ENCODE results near the gene BOD1.
A peak's percentile ranks its signal among the peaks of the same experiment; 100 is the strongest.

Gene BOD1

DNA sequence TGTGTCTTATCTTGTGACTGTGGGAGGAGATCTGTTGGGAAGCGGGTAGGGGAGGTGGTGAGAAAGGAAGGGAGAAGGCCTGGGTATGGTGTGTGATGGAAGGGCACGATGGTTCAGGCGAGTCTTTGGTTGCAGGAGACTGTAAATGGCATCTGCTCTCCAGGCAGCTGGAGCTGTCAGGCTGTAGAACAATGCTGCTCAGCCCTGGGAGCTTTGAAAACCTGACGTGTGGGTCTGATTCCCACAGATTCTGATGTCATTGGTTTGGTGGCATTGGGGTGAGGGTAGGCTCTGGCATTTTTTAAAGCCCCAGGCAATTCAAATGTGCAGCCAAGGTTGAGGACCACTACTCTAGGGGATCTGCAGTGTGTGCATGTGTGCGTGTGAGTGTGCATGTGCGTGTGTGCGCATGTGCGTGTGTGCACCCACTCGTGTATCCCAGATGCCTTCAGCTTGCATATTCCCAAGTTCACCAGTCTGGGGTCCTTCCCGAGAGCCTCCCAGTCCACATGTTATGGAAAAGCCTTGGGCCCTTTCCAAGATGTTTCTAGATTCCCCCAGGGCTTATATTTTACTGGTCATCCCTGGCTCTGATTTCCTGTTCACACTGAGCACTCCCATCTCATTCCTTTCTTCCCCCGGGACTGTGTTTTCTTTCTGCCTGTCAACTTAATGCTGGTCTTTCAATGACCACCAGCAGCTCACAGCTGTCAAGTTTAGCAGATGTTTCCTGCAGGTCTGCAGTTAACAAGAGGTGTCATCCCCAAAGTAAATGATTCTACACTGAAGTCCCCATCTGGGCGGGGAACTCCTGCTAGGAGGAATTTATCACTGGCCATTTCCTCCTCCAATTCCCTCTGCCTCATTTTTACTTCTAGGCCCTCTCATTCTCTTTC lies 34.0 kb downstream of the BOD1 start:
- Histone ChIP-seq H3K4me1 (ENCODE audit: insufficient read depth, low read length) (no peaks in the 10 kb centered on the region), H3K9ac (ENCODE audit: low read depth, low read length) (no peak overlapping the region), H3K4me3 (ENCODE audit: low read length) (no peak overlapping the region), H3K36me3 (ENCODE audit: insufficient read depth, low read depth, low read length) (no peaks in the 10 kb centered on the region), H3K27me3 (ENCODE audit: insufficient read depth, low read length) (no peaks in the 10 kb centered on the region), H3K27ac (ENCODE audit: low read length) (no peak overlapping the region), H3K9me3 (ENCODE audit: insufficient read depth, low read depth, low read length) (peaks cover 28% of the 10 kb centered on the region)

DNA sequence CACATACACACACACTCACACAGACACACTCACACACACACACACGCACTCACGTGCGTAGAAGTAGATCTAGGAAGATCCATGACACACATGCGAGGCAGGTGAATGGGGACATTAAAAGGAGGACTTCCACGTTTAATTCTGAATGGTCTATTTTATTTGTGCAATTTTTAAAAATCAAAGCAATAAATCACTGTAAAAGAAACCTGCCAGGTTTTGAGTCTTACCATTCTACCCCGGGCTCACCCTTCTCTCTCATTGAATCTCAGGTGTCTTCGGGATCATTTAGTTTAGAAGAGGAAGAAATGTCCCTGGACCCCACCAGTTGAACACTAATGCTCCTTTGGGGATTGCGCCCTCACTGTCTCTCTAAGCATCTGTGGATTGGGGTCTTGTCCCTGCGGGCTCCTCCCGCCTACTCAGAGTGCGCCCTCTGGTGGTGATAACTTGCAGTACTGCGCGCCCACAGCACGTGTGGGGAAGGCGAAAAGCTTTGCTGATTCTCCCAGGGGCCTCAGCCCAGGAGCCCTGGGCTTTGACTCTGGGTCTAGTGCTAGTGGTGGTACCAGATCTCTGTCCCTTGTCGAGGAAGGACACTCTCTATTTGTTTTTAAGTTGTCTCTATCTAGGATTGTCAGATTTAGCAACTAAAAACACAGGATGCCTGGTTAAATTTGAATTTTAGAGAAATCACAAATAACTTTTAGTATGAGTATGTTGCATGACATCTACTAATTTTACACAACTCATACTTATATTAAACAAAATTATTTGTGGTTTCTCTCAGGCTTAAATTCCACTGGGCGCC lies 34.8 kb downstream of the BOD1 start:
- Histone ChIP-seq H3K9ac (ENCODE audit: low read depth, low read length) (no peak overlapping the region), H3K27me3 (ENCODE audit: insufficient read depth, low read length) (no peaks in the 10 kb centered on the region), H3K4me1 (ENCODE audit: insufficient read depth, low read length) (no peaks in the 10 kb centered on the region), H3K27ac (ENCODE audit: low read length) (no peak overlapping the region), H3K9me3 (ENCODE audit: insufficient read depth, low read depth, low read length) (peaks cover 22% of the 10 kb centered on the region), H3K36me3 (ENCODE audit: insufficient read depth, low read depth, low read length) (no peaks in the 10 kb centered on the region), H3K4me3 (ENCODE audit: low read length) (no peak overlapping the region)

DNA sequence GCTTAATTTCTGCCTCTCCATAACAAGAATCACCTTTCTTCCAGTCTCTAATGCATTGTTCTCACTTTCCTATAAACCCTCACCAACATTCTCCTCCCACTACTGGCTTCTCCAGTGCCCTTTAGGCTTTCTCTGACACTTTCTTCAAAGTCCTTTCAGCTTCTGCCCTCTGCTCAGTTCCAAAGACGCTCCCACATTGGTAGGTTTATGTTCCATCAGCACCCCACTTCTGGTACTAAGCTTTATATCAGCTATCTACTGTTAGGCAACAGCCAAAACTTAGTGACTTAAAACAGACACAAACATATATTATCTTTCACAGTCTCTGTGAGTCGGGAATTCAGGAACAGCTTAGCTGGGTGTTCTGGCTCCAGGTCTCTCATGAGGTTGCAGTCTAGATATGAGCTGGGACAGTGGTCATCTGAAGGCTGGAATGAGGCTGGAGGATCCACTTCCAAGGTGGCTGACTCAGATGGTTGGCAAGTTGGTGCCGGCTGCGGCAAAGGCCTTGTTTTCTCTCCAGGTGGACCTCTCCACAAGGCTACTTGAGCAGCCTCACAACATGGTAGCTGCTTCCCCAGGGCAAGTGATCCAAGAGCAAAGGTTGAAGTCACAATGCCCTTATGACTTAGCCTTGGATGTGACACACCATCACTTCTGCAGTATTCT lies 37.4 kb downstream of the BOD1 start:
- peaks cover 10% of the 10 kb centered on the region; the same call in 1 of the 2 replicates for H3K9me3 ChIP-seq (ENCODE audit: insufficient read depth, low read depth, low read length)
- no peak overlapping the region for H3K9ac ChIP-seq (ENCODE audit: low read depth, low read length)
- no peak overlapping the region for H3K4me3 ChIP-seq (ENCODE audit: low read length)
- no peaks in the 10 kb centered on the region for H3K36me3 ChIP-seq (ENCODE audit: insufficient read depth, low read depth, low read length)
- H3K27me3 ChIP-seq (ENCODE audit: insufficient read depth, low read length), result no peaks in the 10 kb centered on the region
- 0 out of 2 replicates have a peak, but pooled peaks cover 6% of the 10 kb centered on the region for H3K4me1 ChIP-seq (ENCODE audit: insufficient read depth, low read length)
- H3K27ac ChIP-seq (ENCODE audit: low read length), result no peak overlapping the region

DNA sequence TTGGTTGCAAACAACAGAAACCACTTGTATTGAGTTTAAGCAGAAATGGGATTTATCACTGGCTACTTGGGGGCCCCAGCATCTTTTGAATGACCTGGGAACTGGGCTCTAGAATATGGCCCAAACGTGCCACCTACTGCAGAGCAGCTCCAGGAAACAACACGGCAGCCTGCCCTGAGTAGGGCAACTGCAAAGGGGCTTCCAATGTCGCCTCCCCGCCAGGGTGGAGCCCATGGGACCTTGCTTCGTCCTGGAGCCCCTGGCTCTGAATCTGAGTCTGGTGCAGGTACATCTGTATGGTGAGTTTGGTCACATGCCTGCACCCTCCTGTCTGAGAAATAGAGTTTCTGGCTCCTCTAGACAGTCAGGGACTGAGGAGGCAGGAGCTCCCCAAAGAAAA lies 38.6 kb downstream of the BOD1 start:
- no peaks in the 10 kb centered on the region for H3K36me3 ChIP-seq (ENCODE audit: insufficient read depth, low read depth, low read length)
- H3K4me1 ChIP-seq (ENCODE audit: insufficient read depth, low read length), result 0 out of 2 replicates have a peak, but pooled peaks cover 6% of the 10 kb centered on the region
- no peak overlapping the region for H3K27ac ChIP-seq (ENCODE audit: low read length)
- peaks cover 10% of the 10 kb centered on the region; the same call in 1 of the 2 replicates for H3K9me3 ChIP-seq (ENCODE audit: insufficient read depth, low read depth, low read length)
- H3K4me3 ChIP-seq (ENCODE audit: low read length), result no peak overlapping the region
- peaks cover 2% of the 10 kb centered on the region for H3K27me3 ChIP-seq (ENCODE audit: insufficient read depth, low read length)
- no peak overlapping the region for H3K9ac ChIP-seq (ENCODE audit: low read depth, low read length)

DNA sequence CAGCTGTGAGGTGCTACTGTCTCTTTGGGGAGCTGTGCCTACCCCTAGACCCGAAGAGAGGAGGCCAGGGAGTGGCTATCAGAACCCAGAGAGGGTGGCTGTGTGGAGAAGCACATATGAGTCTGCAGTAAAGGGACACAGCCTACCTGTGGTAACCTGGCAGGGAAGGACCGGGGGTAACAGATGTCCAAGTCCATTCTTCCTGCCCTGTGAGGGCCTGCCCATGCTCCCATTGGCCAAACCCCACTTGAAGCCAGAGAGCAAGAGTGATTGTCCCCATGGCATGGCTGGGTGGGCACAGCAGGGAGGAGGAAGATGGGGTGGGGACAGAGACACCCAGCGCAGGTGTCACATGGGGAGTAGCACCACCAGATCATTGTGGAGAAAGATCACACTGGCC lies 39.3 kb downstream of the BOD1 start:
- no peak overlapping the region for H3K27ac ChIP-seq (ENCODE audit: low read length)
- 0 out of 2 replicates have a peak, but pooled peaks cover 6% of the 10 kb centered on the region for H3K4me1 ChIP-seq (ENCODE audit: insufficient read depth, low read length)
- peaks cover 10% of the 10 kb centered on the region; the same call in 1 of the 2 replicates for H3K9me3 ChIP-seq (ENCODE audit: insufficient read depth, low read depth, low read length)
- H3K4me3 ChIP-seq (ENCODE audit: low read length), result no peak overlapping the region
- H3K9ac ChIP-seq (ENCODE audit: low read depth, low read length), result no peak overlapping the region
- no peaks in the 10 kb centered on the region for H3K36me3 ChIP-seq (ENCODE audit: insufficient read depth, low read depth, low read length)
- peaks cover 6% of the 10 kb centered on the region for H3K27me3 ChIP-seq (ENCODE audit: insufficient read depth, low read length)

DNA sequence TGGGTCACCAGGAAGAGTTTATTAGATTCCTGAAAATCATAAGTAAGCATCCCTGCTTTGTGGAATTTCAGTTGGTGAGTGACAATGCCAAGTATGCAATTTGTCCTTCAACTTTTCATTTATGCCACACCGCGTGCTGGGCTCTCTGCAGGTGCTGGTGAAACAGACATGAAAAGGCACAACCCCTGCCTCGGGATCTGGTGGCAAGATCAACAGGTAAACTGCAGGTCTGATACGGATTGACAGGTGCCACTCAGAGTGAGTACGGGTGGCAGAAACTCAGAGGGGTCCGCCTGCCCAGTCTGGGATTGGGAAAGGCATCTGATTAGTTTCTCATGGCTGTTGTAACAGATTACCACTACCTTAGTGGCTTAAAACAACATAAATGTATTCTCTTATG lies 40.5 kb downstream of the BOD1 start:
- H3K4me1 ChIP-seq (ENCODE audit: insufficient read depth, low read length), result peaks cover 9% of the 10 kb centered on the region; the same call in 1 of the 2 replicates
- no peak overlapping the region for H3K4me3 ChIP-seq (ENCODE audit: low read length)
- no peak overlapping the region for H3K9ac ChIP-seq (ENCODE audit: low read depth, low read length)
- peaks cover 6% of the 10 kb centered on the region for H3K27me3 ChIP-seq (ENCODE audit: insufficient read depth, low read length)
- no peaks in the 10 kb centered on the region for H3K36me3 ChIP-seq (ENCODE audit: insufficient read depth, low read depth, low read length)
- peaks cover 10% of the 10 kb centered on the region; the same call in 1 of the 2 replicates for H3K9me3 ChIP-seq (ENCODE audit: insufficient read depth, low read depth, low read length)
- H3K27ac ChIP-seq (ENCODE audit: low read length), result no peak overlapping the region

DNA sequence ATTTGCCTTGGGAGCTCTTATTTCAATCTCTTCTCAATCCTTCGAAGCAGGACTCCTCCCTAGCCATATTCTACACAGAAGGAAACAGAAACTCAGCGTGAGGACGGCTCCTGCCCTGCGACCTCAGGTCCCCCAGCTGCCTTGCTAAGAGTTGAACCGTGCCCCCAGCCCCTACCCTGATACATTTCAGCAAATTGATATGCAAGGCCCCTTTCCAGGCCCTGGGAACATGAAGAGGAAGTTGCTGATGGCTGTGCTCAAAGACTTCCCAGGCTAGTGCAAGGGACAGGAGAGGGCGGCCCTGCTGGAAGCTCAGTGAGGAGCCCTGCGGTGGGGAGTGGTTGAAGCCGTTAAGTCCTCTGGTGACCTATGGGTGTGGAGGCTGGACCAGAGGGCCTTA lies 41.5 kb downstream of the BOD1 start:
- Histone ChIP-seq H3K36me3 (ENCODE audit: insufficient read depth, low read depth, low read length) (no peaks in the 10 kb centered on the region), H3K4me1 (ENCODE audit: insufficient read depth, low read length) (peaks cover 9% of the 10 kb centered on the region; the same call in 1 of the 2 replicates), H3K27ac (ENCODE audit: low read length) (no peak overlapping the region), H3K9ac (ENCODE audit: low read depth, low read length) (no peak overlapping the region), H3K27me3 (ENCODE audit: insufficient read depth, low read length) (peaks cover 6% of the 10 kb centered on the region), H3K9me3 (ENCODE audit: insufficient read depth, low read depth, low read length) (peaks cover 10% of the 10 kb centered on the region; the same call in 1 of the 2 replicates), H3K4me3 (ENCODE audit: low read length) (no peak overlapping the region)

DNA sequence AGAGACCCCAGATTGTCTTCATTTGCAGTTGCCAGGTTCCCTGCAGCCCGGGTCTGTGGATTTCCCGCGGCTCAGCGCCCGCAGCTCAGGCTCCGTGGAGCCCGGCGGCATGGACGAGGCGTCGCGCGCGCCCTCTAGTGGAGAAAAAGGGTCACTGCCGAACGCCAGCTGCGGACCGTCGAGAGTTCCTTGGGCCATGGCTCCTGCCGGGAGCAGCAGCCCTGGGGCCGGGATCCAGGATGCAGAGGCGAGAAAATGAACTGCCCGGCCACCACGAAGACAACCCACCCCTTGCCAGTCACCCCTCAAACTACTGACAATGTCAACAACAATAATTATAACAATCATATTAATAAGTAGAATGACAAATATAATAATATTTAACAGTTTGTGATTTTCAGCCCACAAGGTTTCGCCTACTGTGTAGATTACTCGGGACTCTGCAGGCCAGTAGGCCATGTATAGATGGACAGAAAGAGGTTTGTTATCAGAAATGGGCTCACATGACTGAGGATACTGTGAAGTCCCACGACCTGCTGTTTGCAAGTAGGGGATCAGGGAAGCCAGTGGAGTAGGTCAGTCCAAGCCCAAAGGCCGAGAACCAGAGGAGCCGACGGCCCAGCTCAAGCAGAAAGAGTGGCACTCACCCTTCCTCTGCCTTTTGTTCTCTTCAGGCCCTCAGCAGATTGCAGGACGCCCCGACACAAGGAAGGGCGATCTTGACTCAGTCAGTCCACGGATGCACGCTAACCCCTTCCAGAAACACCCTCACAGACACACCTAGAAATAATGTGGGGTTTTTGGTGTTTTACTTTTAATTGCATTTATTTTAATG lies 43.1 kb downstream of the BOD1 start:
- Histone ChIP-seq H3K9ac (ENCODE audit: low read depth, low read length) (no peak overlapping the region), H3K4me3 (ENCODE audit: low read length) (peak overlapping the region; percentile 37; the same call in 1 of the 2 replicates), H3K27me3 (ENCODE audit: insufficient read depth, low read length) (peaks cover 6% of the 10 kb centered on the region), H3K4me1 (ENCODE audit: insufficient read depth, low read length) (peaks cover 9% of the 10 kb centered on the region; the same call in 1 of the 2 replicates), H3K36me3 (ENCODE audit: insufficient read depth, low read depth, low read length) (no peaks in the 10 kb centered on the region), H3K9me3 (ENCODE audit: insufficient read depth, low read depth, low read length) (no peaks in the 10 kb centered on the region), H3K27ac (ENCODE audit: low read length) (no peak overlapping the region)

DNA sequence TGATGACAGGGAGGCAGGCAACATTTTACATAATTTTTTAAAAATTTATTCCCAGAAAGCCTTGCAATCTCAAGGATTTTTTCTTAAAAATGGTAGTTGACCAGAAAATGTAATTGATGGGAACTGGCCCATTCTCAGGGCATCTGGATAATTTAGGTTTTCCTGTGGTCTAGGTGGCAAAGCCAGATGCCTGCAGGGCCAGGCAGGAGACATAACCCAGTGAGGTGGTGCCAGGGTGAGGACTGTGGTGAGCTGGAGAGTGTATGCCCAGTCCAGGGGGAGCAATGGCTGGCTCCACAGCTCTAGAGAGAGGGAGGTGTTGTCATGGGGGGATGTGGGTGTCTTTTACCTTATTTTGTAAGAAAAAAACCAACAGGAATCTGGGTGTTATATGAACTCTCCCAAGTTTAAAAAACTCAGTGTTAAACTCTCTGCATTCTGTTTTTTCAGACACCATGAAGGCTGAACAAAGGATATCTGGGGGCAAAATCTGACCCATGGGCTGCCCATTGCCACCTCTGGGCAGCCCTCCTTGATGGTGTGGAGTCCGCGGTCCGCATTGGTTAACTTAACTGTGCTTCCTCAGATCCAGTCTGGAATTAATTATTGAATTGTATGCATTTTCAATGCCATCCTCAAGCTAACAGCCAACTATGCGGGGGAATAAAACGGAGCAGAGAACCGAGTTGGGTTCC lies 43.9 kb downstream of the BOD1 start:
- H3K9ac ChIP-seq (ENCODE audit: low read depth, low read length), result no peak overlapping the region
- H3K27ac ChIP-seq (ENCODE audit: low read length), result no peak overlapping the region
- H3K4me1 ChIP-seq (ENCODE audit: insufficient read depth, low read length), result peaks cover 9% of the 10 kb centered on the region; the same call in 1 of the 2 replicates
- H3K27me3 ChIP-seq (ENCODE audit: insufficient read depth, low read length), result peaks cover 6% of the 10 kb centered on the region
- H3K9me3 ChIP-seq (ENCODE audit: insufficient read depth, low read depth, low read length), result no peaks in the 10 kb centered on the region
- H3K4me3 ChIP-seq (ENCODE audit: low read length), result peak overlapping the region; percentile 37; the same call in 1 of the 2 replicates
- no peaks in the 10 kb centered on the region for H3K36me3 ChIP-seq (ENCODE audit: insufficient read depth, low read depth, low read length)

DNA sequence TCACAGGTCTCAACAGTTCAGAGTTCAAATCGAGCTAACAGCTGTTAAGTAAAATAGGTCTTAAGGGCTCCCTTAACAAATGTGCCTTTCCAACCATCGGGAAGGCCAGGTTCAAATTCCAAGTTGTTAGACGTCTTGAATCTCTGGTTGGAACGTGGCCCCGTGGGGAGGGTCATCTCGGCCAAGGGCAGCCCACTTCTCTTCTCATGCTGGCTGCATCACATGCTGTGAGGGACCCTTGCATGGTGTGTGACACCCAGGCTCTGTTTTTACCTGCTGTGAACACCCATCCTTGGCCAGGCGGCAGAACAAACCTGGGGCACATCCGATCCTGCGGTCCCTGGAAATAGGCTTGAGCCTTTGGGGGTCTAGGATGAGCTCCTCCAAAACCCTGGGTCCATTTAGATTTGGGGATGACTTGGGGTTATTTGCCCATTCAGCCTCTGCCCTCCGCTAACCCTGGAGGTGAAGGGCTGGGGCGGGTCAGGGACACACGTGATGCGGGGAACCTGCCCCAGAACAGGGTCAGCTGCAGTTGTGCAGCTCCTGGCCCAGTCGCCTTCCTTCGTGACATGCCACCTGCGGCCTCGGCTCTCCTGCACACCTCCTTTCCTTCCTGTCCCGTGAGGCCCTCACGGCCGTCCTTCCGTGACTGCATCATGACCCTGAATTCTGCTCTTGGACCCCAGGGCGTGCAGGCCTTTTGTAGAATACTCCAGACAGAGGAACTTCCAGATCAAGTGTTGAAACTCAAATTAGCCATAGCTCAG lies 45.9 kb downstream of the BOD1 start:
- no peak overlapping the region for H3K9ac ChIP-seq (ENCODE audit: low read depth, low read length)
- H3K27ac ChIP-seq (ENCODE audit: low read length), result no peak overlapping the region
- no peak overlapping the region for H3K4me3 ChIP-seq (ENCODE audit: low read length)
- peaks cover 6% of the 10 kb centered on the region for H3K27me3 ChIP-seq (ENCODE audit: insufficient read depth, low read length)
- no peaks in the 10 kb centered on the region for H3K9me3 ChIP-seq (ENCODE audit: insufficient read depth, low read depth, low read length)
- H3K36me3 ChIP-seq (ENCODE audit: insufficient read depth, low read depth, low read length), result no peaks in the 10 kb centered on the region
- peaks cover 9% of the 10 kb centered on the region; the same call in 1 of the 2 replicates for H3K4me1 ChIP-seq (ENCODE audit: insufficient read depth, low read length)
